Gastrocnemius medialis (tissue), 4 donors: ENCODE data around the gene ASTN2. TPM values are rescaled to one million over a fixed set of nuclear protein-coding genes. Genes with fewer than 3 reads are reported as not detected.

Source experiments
- ATAC-seq, 2 donors: fragments of 150-250 bp; one replicate each; pipeline ENCODE4 v1.9.1; 2016
- DNase-seq, 2 donors: peaks; one replicate each; pipeline ENCODE4 v3.0.0-alpha.2; 2019
- H3K27ac ChIP-seq, 4 donors: fragments of 200-600 bp; sonication (generic); 1 replicate in 1 of 4; 2 replicates in 3 of 4; pipeline ENCODE4 v1.5.1; 2016 to 2018; ENCODE audit warnings: mild to moderate bottlenecking in 2 of 4, moderate library complexity in 1 of 4
- H3K27me3 ChIP-seq, 3 donors: fragments of 200-600 bp; sonication (generic) in 2 of 3; 1 replicate in 1 of 3; 2 replicates in 2 of 3; pipeline versions ENCODE4 v1.5.1 to v1.6.0; 2016 to 2019; ENCODE audit warnings: mild to moderate bottlenecking in 1 of 3, moderate library complexity in 1 of 3
- H3K36me3 ChIP-seq, 2 donors: fragments of 200-600 bp; sonication (generic) in 1 of 2; one replicate each; pipeline ENCODE4 v1.5.1; 2017 to 2018
- H3K4me1 ChIP-seq, 2 donors: fragments of 200-600 bp; sonication (generic) in 1 of 2; one replicate each; pipeline ENCODE4 v1.5.1; 2016 to 2017; ENCODE audit warnings: mild to moderate bottlenecking in 2 of 2
- H3K4me3 ChIP-seq, 4 donors: fragments of 200-600 bp; sonication (generic) in 3 of 4; 1 replicate in 1 of 4; 2 replicates in 3 of 4; pipeline ENCODE4 v1.5.1; 2016 to 2019; ENCODE audit warnings: mild to moderate bottlenecking in 2 of 4
- H3K9me3 ChIP-seq, 3 donors: fragments of 200-600 bp; sonication (generic) in 2 of 3; 1 replicate in 1 of 3; 2 replicates in 2 of 3; pipeline ENCODE4 v1.5.1; 2016 to 2019
- CTCF ChIP-seq, 5 experiments: fragments of 450-650 bp in 3 of 5; fragments of 200-600 bp in 2 of 5; sonication (generic) in 2 of 5; IDR thresholded peaks in 4 of 5; conservative IDR thresholded peaks in 1 of 5; 1 replicate in 4 of 5; 2 replicates in 1 of 5; pipeline ENCODE4 v1.5.1; 2016 to 2019; ENCODE audit warnings: antibody characterized with exemption in 5 of 5, mild to moderate bottlenecking in 3 of 5, moderate library complexity in 3 of 5
- POLR2A ChIP-seq, 2 donors: fragments of 450-650 bp; IDR thresholded peaks; one replicate each; pipeline ENCODE4 v1.6.1; 2017; ENCODE audit warnings: antibody characterized with exemption in 2 of 2, mild to moderate bottlenecking in 2 of 2, moderate library complexity in 2 of 2
- in situ Hi-C, 4 donors: fragments of 200-750 bp; cut with MboI; loops; one replicate each; pipeline versions ENCODE4 v1.15.0 to v1.8.0; 2017; ENCODE audit warnings: low sequenced_read_pairs in 4 of 4
- intact Hi-C: fragments of 100-400 bp; cut with DNase I; formaldehyde crosslinking; loops from one replicate; pipeline ENCODE4 v1.15.1; 2023; ENCODE audit warnings: low total_unique reads
- total RNA-seq, 4 donors: library from RNA; depleted of rRNA; stranded (reverse); fragments of >200 nt; gene quantifications; one replicate each; pipeline versions ENCODE4 v1.1.0 to v1.2.3, GENCODE V29; 2016

Gene ASTN2
- total RNA-seq, 4 donors from 2014 or later, result 2.5 to 4.6 (median 3.7) TPM

DNA sequence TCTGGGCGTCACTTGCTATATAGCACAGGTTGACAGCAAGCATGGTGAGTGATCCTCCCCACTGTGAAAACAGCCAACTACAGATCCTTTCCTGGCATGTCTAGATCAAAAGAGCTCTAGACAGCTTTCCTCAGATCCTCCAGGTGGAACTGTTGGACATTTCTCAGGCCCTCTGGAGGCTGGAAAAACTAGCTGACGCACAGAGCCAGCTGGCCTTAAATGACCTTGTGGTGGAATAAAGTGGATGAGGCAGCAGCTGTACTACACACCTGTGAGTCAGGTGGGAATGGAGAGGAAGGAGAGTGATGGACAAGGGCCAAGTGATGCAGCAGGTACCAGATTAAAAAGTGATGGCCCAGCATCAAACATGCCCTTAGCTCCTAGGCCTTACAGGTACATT is 555.1 kb downstream of the ASTN2 start:
- H3K27me3 ChIP-seq, result no peaks in the 10 kb centered on the region
- in situ Hi-C loops, result loop anchor here in 3 of 4 donors (5.0 to 25.0 kb wide), 4 partner anchors 115 to 1247 kb away; no protein-coding TSS in a partner anchor
- no peaks in the 10 kb centered on the region for H3K36me3 ChIP-seq
- H3K4me3 ChIP-seq, result no peak overlapping the region
- ATAC-seq (no peak), DNase-seq (no peak)
- no peaks in the 10 kb centered on the region for H3K9me3 ChIP-seq
- H3K4me1 ChIP-seq, result no peaks in the 10 kb centered on the region
- TF ChIP-seq CTCF (IDR thresholded peaks at IDR 0.05 in 4 of 5, conservative IDR thresholded peaks at IDR 0.05 in 1 of 5) (no peak), POLR2A (IDR thresholded peaks at IDR 0.05) (no peak)
- H3K27ac ChIP-seq, result no peak overlapping the region
- intact Hi-C loops, result no loop called here

- no peaks in the 10 kb centered on the region for H3K27me3 ChIP-seq
- no peak overlapping the region for H3K27ac ChIP-seq
- TF ChIP-seq POLR2A (IDR thresholded peaks at IDR 0.05), result no peak
- no peak for TF ChIP-seq CTCF (IDR thresholded peaks at IDR 0.05 in 4 of 5, conservative IDR thresholded peaks at IDR 0.05 in 1 of 5)
- no peaks in the 10 kb centered on the region for H3K36me3 ChIP-seq
- DNase-seq (no peak), ATAC-seq (no peak)
- intact Hi-C loops, result no loop called here
- no peaks in the 10 kb centered on the region for H3K4me1 ChIP-seq
- no peaks in the 10 kb centered on the region for H3K9me3 ChIP-seq
- H3K4me3 ChIP-seq, result no peak overlapping the region
- in situ Hi-C loops, result loop anchor here in 3 of 4 donors (5.0 to 25.0 kb wide), 4 partner anchors 113 to 1245 kb away; no protein-coding TSS in a partner anchor
These were observed 557.5 kb downstream of the ASTN2 start for GRCh38 chr9:116857321-116857720.

DNA sequence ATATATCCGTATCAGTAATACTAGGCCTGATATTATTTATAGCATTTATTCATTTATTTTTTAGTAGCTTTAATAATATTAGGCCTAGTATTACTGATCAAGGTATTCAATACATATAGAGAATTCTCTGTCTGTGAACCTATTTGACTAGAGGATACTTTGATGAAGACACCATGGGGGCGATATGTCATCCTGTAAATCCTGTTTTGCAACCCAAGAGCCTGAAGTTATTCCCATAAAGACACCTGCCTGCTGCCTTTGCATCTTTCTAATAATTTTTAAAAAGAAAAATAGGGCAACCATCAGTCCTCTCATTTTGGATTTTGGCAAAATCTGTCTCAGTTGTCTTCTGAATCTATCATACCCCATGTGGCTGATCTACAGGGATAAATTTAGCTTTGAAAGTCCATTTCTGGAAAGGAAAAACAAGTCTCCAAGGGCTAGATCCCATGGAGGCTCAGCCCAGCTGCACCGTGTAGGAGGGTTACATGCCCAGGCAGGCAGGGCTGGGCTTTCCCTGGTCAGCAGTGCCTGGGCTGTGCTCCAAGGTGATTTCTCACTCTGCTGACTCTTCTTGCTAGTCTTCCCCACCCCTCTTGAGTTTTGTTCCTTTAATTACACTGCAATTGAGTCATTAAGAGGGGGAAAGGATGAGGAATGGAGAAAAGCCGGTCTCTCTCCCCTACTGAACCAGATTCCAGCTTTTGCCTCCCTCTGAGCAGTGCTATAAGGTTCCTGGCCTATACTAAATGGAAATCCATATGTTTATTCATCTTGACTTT is 558.8 kb downstream of the ASTN2 start:
- no peak overlapping the region for H3K27ac ChIP-seq
- in situ Hi-C loops (loop anchor here in 3 of 4 donors (5.0 to 25.0 kb wide), 4 partner anchors 111 to 1244 kb away; no protein-coding TSS in a partner anchor), intact Hi-C loops (no loop called here)
- no peaks in the 10 kb centered on the region for H3K36me3 ChIP-seq
- no peak for ATAC-seq
- no peaks in the 10 kb centered on the region for H3K9me3 ChIP-seq
- H3K4me3 ChIP-seq, result no peak overlapping the region
- no peaks in the 10 kb centered on the region for H3K4me1 ChIP-seq
- no peak for DNase-seq
- no peaks in the 10 kb centered on the region for H3K27me3 ChIP-seq
- TF ChIP-seq POLR2A (IDR thresholded peaks at IDR 0.05), result no peak
- TF ChIP-seq CTCF (IDR thresholded peaks at IDR 0.05 in 4 of 5, conservative IDR thresholded peaks at IDR 0.05 in 1 of 5), result no peak

- in situ Hi-C loops (loop anchor here in 3 of 4 donors (10.0 to 25.0 kb wide), 3 partner anchors 105 to 1237 kb away; no protein-coding TSS in a partner anchor), intact Hi-C loops (no loop called here)
- no peak for ATAC-seq
- TF ChIP-seq CTCF (IDR thresholded peaks at IDR 0.05 in 4 of 5, conservative IDR thresholded peaks at IDR 0.05 in 1 of 5) (no peak), POLR2A (IDR thresholded peaks at IDR 0.05) (no peak)
- Histone ChIP-seq H3K4me1 (no peaks in the 10 kb centered on the region), H3K9me3 (no peaks in the 10 kb centered on the region), H3K27me3 (no peaks in the 10 kb centered on the region), H3K27ac (no peak overlapping the region), H3K4me3 (no peak overlapping the region), H3K36me3 (no peaks in the 10 kb centered on the region)
- DNase-seq, result no peak
These were observed 565.1 kb downstream of the ASTN2 start for GRCh38 chr9:116849721-116850120.
